UCSD-AML1 (cell line): Measurements from ENCODE around the gene LYAR.

Experiments
- DNase-seq: peaks from one replicate; lab custom pipeline; 2025; ENCODE audit not compliant: unreplicated experiment; lab: John Stamatoyannopoulos, UW

The LYAR gene

GRCh38 chr4:4317496-4318232, 27.7 kb upstream of the LYAR start:
- DNase-seq: no peak

- DNase-seq: no peak
Observed at GRCh38 chr4:4316150-4316495, 26.2 kb upstream of the LYAR start.

- DNase-seq: no peak
Observed at GRCh38 chr4:4315461-4316149, 25.7 kb upstream of the LYAR start.

- DNase-seq: no peak
Observed at GRCh38 chr4:4311193-4311592, 21.2 kb upstream of the LYAR start.

- DNase-seq: no peak
Observed at GRCh38 chr4:4308800-4309441, 19.0 kb upstream of the LYAR start.

- no peak for DNase-seq
Observed at GRCh38 chr4:4306920-4307319, 17.0 kb upstream of the LYAR start.

GRCh38 chr4:4302416-4302815, 12.5 kb upstream of the LYAR start:
- no peak for DNase-seq

- DNase-seq: no peak
Observed at GRCh38 chr4:4302001-4302400, 12.0 kb upstream of the LYAR start.

- DNase-seq: no peak
Observed at GRCh38 chr4:4299006-4299405, 9.1 kb upstream of the LYAR start.

GRCh38 chr4:4296283-4296846, 6.4 kb upstream of the LYAR start:
- no peak for DNase-seq

- DNase-seq: no peak
Observed at GRCh38 chr4:4293279-4293678, 3.3 kb upstream of the LYAR start.

- DNase-seq: no peak
Observed at GRCh38 chr4:4289597-4289940, 385 bp downstream of the LYAR start.

GRCh38 chr4:4289055-4289454, 899 bp downstream of the LYAR start:
- no peak for DNase-seq

- no peak for DNase-seq
Observed at GRCh38 chr4:4288098-4288497, 1.9 kb downstream of the LYAR start.

- no peak for DNase-seq
Observed at GRCh38 chr4:4284827-4285618, 4.9 kb downstream of the LYAR start.

- no peak for DNase-seq
Observed at GRCh38 chr4:4281787-4282186, 8.2 kb downstream of the LYAR start.

GRCh38 chr4:4277531-4277930, 12.4 kb downstream of the LYAR start:
- DNase-seq: no peak

GRCh38 chr4:4274226-4274625, 15.7 kb downstream of the LYAR start:
- no peak for DNase-seq

- no peak for DNase-seq
Observed at GRCh38 chr4:4271912-4272311, 18.0 kb downstream of the LYAR start.

GRCh38 chr4:4270529-4270928, 19.4 kb downstream of the LYAR start:
- DNase-seq: no peak

GRCh38 chr4:4269856-4270255, 20.1 kb downstream of the LYAR start:
- no peak for DNase-seq
